Thymus (tissue), 11 donors: Measurements from ENCODE around the gene PRPSAP1. TPM values are rescaled to one million over a fixed set of nuclear protein-coding genes. Genes with fewer than 3 reads are reported as not detected.
"Not testable (repeated sequence)": the region's sequence is repeated elsewhere in the genome, so short reads cannot be mapped to it uniquely, and the experiment has no call there.

Experiments
- DNase-seq, 9 donors: peaks; one replicate each; pipeline ENCODE4 v3.0.0-alpha.2; 2013; ENCODE audit warnings: low spot score in 9 of 9, low read depth in 6 of 9, missing footprints in 1 of 9
- H3K27ac ChIP-seq, 2 donors: one replicate each; pipeline ENCODE4 v1.5.1; 2013; ENCODE audit warnings: control low read depth in 1 of 2, low read depth in 1 of 2, low read length in 1 of 2, mild to moderate bottlenecking in 1 of 2, moderate library complexity in 1 of 2
- H3K27me3 ChIP-seq, 2 donors: one replicate each; pipeline ENCODE4 v1.5.1; 2013; ENCODE audit warnings: low read length in 1 of 2; ENCODE audit not compliant: control insufficient read depth in 2 of 2, insufficient read depth in 1 of 2
- H3K36me3 ChIP-seq, 2 donors: one replicate each; pipeline ENCODE4 v1.5.1; 2013; ENCODE audit warnings: low read length in 1 of 2, mild to moderate bottlenecking in 1 of 2, moderate library complexity in 1 of 2; ENCODE audit not compliant: control insufficient read depth in 2 of 2, insufficient read depth in 2 of 2
- H3K4me1 ChIP-seq, 2 donors: one replicate each; pipeline ENCODE4 v1.5.1; 2013; ENCODE audit warnings: low read length in 2 of 2; ENCODE audit not compliant: control insufficient read depth in 2 of 2, insufficient read depth in 2 of 2
- H3K4me3 ChIP-seq, 2 donors: one replicate each; pipeline ENCODE4 v1.5.1; 2013; ENCODE audit warnings: low read length in 2 of 2, control low read depth in 1 of 2, mild to moderate bottlenecking in 1 of 2
- H3K9me3 ChIP-seq, 2 donors: one replicate each; pipeline ENCODE4 v1.5.1; 2013; ENCODE audit warnings: low read length in 1 of 2, mild to moderate bottlenecking in 1 of 2; ENCODE audit not compliant: control insufficient read depth in 2 of 2, insufficient read depth in 1 of 2
- WGBS: extraction: QIAGEN DNeasy Blood & Tissue Kit; methylation state at CpG from one replicate; pipeline ENCODE4 v1.1.7; 2013; 5-methylcytosine and 5-hydroxymethylcytosine counted together
- polyA plus RNA-seq: library from polyadenylated mRNA; stranded (reverse); fragments of 200-250 nt; gene quantifications from one replicate; pipeline ENCODE4 v1.2.3, GENCODE V29; 2013
- total RNA-seq: library from RNA; stranded (reverse); fragments of 120-200 nt; gene quantifications from one replicate; pipeline ENCODE4 v1.2.4, GENCODE V29; 2013
- donor health status: healthy.

PRPSAP1 gene
- total and polyA plus RNA-seq, 2 donors, result 17.3 to 38.5 TPM

GRCh38 chr17:76317535-76317934, 36.2 kb downstream of the PRPSAP1 start:
- 96% methylated on average over 2 of the region's 2 CpGs for WGBS
- no peaks in the 10 kb centered on the region for H3K9me3 ChIP-seq
- no peak for DNase-seq
- H3K4me3 ChIP-seq, result no peak overlapping the region
- H3K27me3 ChIP-seq, result no peaks in the 10 kb centered on the region
- no peak overlapping the region for H3K27ac ChIP-seq
- peaks cover 0 to 3% of the 10 kb centered on the region in 2 donors for H3K4me1 ChIP-seq
- H3K36me3 ChIP-seq, result peaks cover 16 to 22% of the 10 kb centered on the region in 2 donors

- no peak overlapping the region for H3K4me3 ChIP-seq
- 93% methylated on average over 15 of the region's 15 CpGs for WGBS
- peaks cover 21 to 28% of the 10 kb centered on the region in 2 donors for H3K36me3 ChIP-seq
- DNase-seq, result no peak
- H3K4me1 ChIP-seq, result peaks cover 0 to 3% of the 10 kb centered on the region in 2 donors
- peak overlapping the region in 1 of 2 donors; percentile 42 for H3K27ac ChIP-seq
- no peaks in the 10 kb centered on the region for H3K27me3 ChIP-seq
- no peaks in the 10 kb centered on the region for H3K9me3 ChIP-seq
These were observed 39.1 kb downstream of the PRPSAP1 start for GRCh38 chr17:76314392-76315227.

- no peak for DNase-seq
- Histone ChIP-seq H3K4me1 (peaks cover 0 to 3% of the 10 kb centered on the region in 2 donors), H3K27ac (no peak overlapping the region), H3K27me3 (no peaks in the 10 kb centered on the region), H3K36me3 (peaks cover 24 to 28% of the 10 kb centered on the region in 2 donors), H3K4me3 (no peak overlapping the region), H3K9me3 (no peaks in the 10 kb centered on the region)
- 91% methylated on average over 9 of the region's 9 CpGs for WGBS
These were observed 41.0 kb downstream of the PRPSAP1 start for GRCh38 chr17:76312735-76313134.

- WGBS, result 92% methylated on average over 4 of the region's 4 CpGs
- H3K27ac ChIP-seq, result no peak overlapping the region
- no peak overlapping the region for H3K4me3 ChIP-seq
- no peak for DNase-seq
- no peaks in the 10 kb centered on the region for H3K27me3 ChIP-seq
- H3K36me3 ChIP-seq, result peaks cover 22 to 27% of the 10 kb centered on the region in 2 donors
- H3K4me1 ChIP-seq, result peaks cover 0 to under 1% of the 10 kb centered on the region in 2 donors
- no peaks in the 10 kb centered on the region for H3K9me3 ChIP-seq
These were observed 44.3 kb downstream of the PRPSAP1 start for GRCh38 chr17:76309461-76309860.

GRCh38 chr17:76307966-76308338, 45.8 kb downstream of the PRPSAP1 start, which contains the start of gene QRICH2:
Gene QRICH2 (minus strand): TSS chr17:76308276. CDS start chr17:76307998, 278 bp downstream.
- Histone ChIP-seq H3K4me3 (no peak within 1 kb of the TSS), H3K9me3 (no peaks in the 10 kb centered on the region), H3K4me1 (no peaks in the 10 kb centered on the region), H3K27ac (no peak within 1 kb of the TSS), H3K36me3 (peaks cover 15 to 19% of the 10 kb centered on the region in 2 donors), H3K27me3 (no peaks in the 10 kb centered on the region)
- no peak for DNase-seq
- WGBS, result 98% methylated on average over 44 of the region's 44 CpGs

GRCh38 chr17:76307299-76307965, 46.3 kb downstream of the PRPSAP1 start:
- Histone ChIP-seq H3K4me1 (no peaks in the 10 kb centered on the region), H3K4me3 (no peak overlapping the region), H3K36me3 (peaks cover 13 to 16% of the 10 kb centered on the region in 2 donors), H3K27ac (no peak overlapping the region), H3K27me3 (no peaks in the 10 kb centered on the region), H3K9me3 (no peaks in the 10 kb centered on the region)
- DNase-seq, result no peak
- WGBS, result 98% methylated on average over 58 of the region's 58 CpGs

GRCh38 chr17:76305135-76305454, 48.6 kb downstream of the PRPSAP1 start:
- peaks cover 0 to 11% of the 10 kb centered on the region in 2 donors for H3K36me3 ChIP-seq
- WGBS, result 96% methylated on average over 3 of the region's 3 CpGs
- not testable (repeated sequence) for H3K9me3 ChIP-seq, H3K4me3 ChIP-seq, H3K4me1 ChIP-seq, H3K27me3 ChIP-seq, H3K27ac ChIP-seq, DNase-seq

- Histone ChIP-seq H3K4me3 (no peak overlapping the region), H3K4me1 (no peaks in the 10 kb centered on the region), H3K27ac (no peak overlapping the region), H3K27me3 (no peaks in the 10 kb centered on the region), H3K9me3 (no peaks in the 10 kb centered on the region), H3K36me3 (peaks cover 0 to 11% of the 10 kb centered on the region in 2 donors)
- 89% methylated on average over 17 of the region's 17 CpGs for WGBS
- DNase-seq, result no peak
These were observed 49.2 kb downstream of the PRPSAP1 start for GRCh38 chr17:76304226-76305134.
